SHP77 (cell line): ENCODE measurements around the gene MBD3L3.
"Not testable (repeated sequence)": the region's sequence is repeated elsewhere in the genome, so short reads cannot be mapped to it uniquely, and the experiment has no call there.

Experiments
- DNase-seq, 2 experiments: peaks; one replicate each; lab custom pipeline; 2025; lab: John Stamatoyannopoulos, UW

MBD3L3 gene

GRCh38 chr19:7063339-7063738 is 4.9 kb upstream of the MBD3L3 start:
- no peak for DNase-seq

GRCh38 chr19:7059977-7060376 is 1.5 kb upstream of the MBD3L3 start:
- DNase-seq = not testable (repeated sequence)

GRCh38 chr19:7056371-7056770 is 2.1 kb downstream of the MBD3L3 start:
- DNase-seq = not testable (repeated sequence)

GRCh38 chr19:7055679-7056078 is 2.8 kb downstream of the MBD3L3 start:
- not testable (repeated sequence) for DNase-seq

GRCh38 chr19:7054635-7055368 is 3.7 kb downstream of the MBD3L3 start:
- DNase-seq = not testable (repeated sequence)

GRCh38 chr19:7052896-7053295 is 5.6 kb downstream of the MBD3L3 start:
- not testable (repeated sequence) for DNase-seq

- not testable (repeated sequence) for DNase-seq
These were observed 7.1 kb downstream of the MBD3L3 start for GRCh38 chr19:7051421-7051820.

GRCh38 chr19:7049021-7049420 is 9.5 kb downstream of the MBD3L3 start, which contains the start of gene MBD3L2:
MBD3L2 (plus strand) TSS chr19:7049321; CDS start chr19:7049374, 53 bp downstream.
- not testable (repeated sequence) for DNase-seq

- DNase-seq = not testable (repeated sequence)
These were observed 16.9 kb downstream of the MBD3L3 start for GRCh38 chr19:7041563-7041962.

- not testable (repeated sequence) for DNase-seq
These were observed 18.4 kb downstream of the MBD3L3 start, which contains the start of gene MBD3L4 for GRCh38 chr19:7040079-7040478. MBD3L4 (minus strand) TSS chr19:7040179; CDS start chr19:7040144, 35 bp downstream.

- not testable (repeated sequence) for DNase-seq
These were observed 28.2 kb downstream of the MBD3L3 start, which contains the start of gene MBD3L5 for GRCh38 chr19:7030278-7030677. MBD3L5 (plus strand) TSS chr19:7030578; CDS start chr19:7030612, 34 bp downstream.

- not testable (repeated sequence) for DNase-seq
These were observed 29.7 kb downstream of the MBD3L3 start for GRCh38 chr19:7028790-7029189.

- DNase-seq = not testable (repeated sequence)
These were observed 37.1 kb downstream of the MBD3L3 start, which contains the start of gene MBD3L2B for GRCh38 chr19:7021331-7021730. MBD3L2B (minus strand) TSS chr19:7021431; CDS start chr19:7021397, 34 bp downstream.

- no peak for DNase-seq
These were observed 39.6 kb downstream of the MBD3L3 start for GRCh38 chr19:7018828-7019227.

- DNase-seq = no peak
These were observed 44.8 kb downstream of the MBD3L3 start for GRCh38 chr19:7013678-7014077.

- DNase-seq = no peak
These were observed 47.5 kb downstream of the MBD3L3 start for GRCh38 chr19:7010722-7011593.

- no peak for DNase-seq
These were observed 50.6 kb downstream of the MBD3L3 start for GRCh38 chr19:7007859-7008258.
